ENCODE measurements around the gene AGPAT4.

AGPAT4 gene

GRCh38 chr6:161151660-161152526 lies 122.0 kb downstream of the AGPAT4 start:
- no peak for TF ChIP-seq JUND (IDR thresholded peaks at IDR 0.05; ENCODE audit: low read depth)
- DNase-seq (ENCODE audit: low read depth in 1 of 2, low spot score in 1 of 2): no peak
- in situ Hi-C loops (cut with HindIII; ENCODE audit: low pct_unique_long_range_greater_than_20kb, low sequenced_read_pairs): no loop called here

- no peak for TF ChIP-seq JUND (IDR thresholded peaks at IDR 0.05; ENCODE audit: low read depth)
- DNase-seq (ENCODE audit: low read depth in 1 of 2, low spot score in 1 of 2): no peak
- in situ Hi-C loops (cut with HindIII; ENCODE audit: low pct_unique_long_range_greater_than_20kb, low sequenced_read_pairs): no loop called here
Measured at GRCh38 chr6:161151059-161151645, 122.7 kb downstream of the AGPAT4 start.

GRCh38 chr6:161150566-161150965 lies 123.3 kb downstream of the AGPAT4 start:
- no peak for TF ChIP-seq JUND (IDR thresholded peaks at IDR 0.05; ENCODE audit: low read depth)
- in situ Hi-C loops (cut with HindIII; ENCODE audit: low pct_unique_long_range_greater_than_20kb, low sequenced_read_pairs): no loop called here
- no peak for DNase-seq (ENCODE audit: low read depth in 1 of 2, low spot score in 1 of 2)

- in situ Hi-C loops (cut with HindIII; ENCODE audit: low pct_unique_long_range_greater_than_20kb, low sequenced_read_pairs): no loop called here
- DNase-seq (ENCODE audit: low read depth in 1 of 2, low spot score in 1 of 2): no peak
- TF ChIP-seq JUND (IDR thresholded peaks at IDR 0.05; ENCODE audit: low read depth): no peak
Measured at GRCh38 chr6:161150136-161150535, 123.7 kb downstream of the AGPAT4 start.

GRCh38 chr6:161143663-161144430 lies 130.0 kb downstream of the AGPAT4 start:
- in situ Hi-C loops (cut with HindIII; ENCODE audit: low pct_unique_long_range_greater_than_20kb, low sequenced_read_pairs): no loop called here
- no peak for DNase-seq (ENCODE audit: low read depth in 1 of 2, low spot score in 1 of 2)
- TF ChIP-seq JUND (IDR thresholded peaks at IDR 0.05; ENCODE audit: low read depth): no peak

GRCh38 chr6:161142957-161143296 lies 130.9 kb downstream of the AGPAT4 start:
- TF ChIP-seq JUND (IDR thresholded peaks at IDR 0.05; ENCODE audit: low read depth): no peak
- in situ Hi-C loops (cut with HindIII; ENCODE audit: low pct_unique_long_range_greater_than_20kb, low sequenced_read_pairs): no loop called here
- no peak for DNase-seq (ENCODE audit: low read depth in 1 of 2, low spot score in 1 of 2)

- TF ChIP-seq JUND (IDR thresholded peaks at IDR 0.05; ENCODE audit: low read depth): no peak
- DNase-seq (ENCODE audit: low read depth in 1 of 2, low spot score in 1 of 2): no peak
- in situ Hi-C loops (cut with HindIII; ENCODE audit: low pct_unique_long_range_greater_than_20kb, low sequenced_read_pairs): no loop called here
Measured at GRCh38 chr6:161141173-161141572, 132.7 kb downstream of the AGPAT4 start.

GRCh38 chr6:161140554-161140875 lies 133.3 kb downstream of the AGPAT4 start:
- TF ChIP-seq JUND (IDR thresholded peaks at IDR 0.05; ENCODE audit: low read depth): no peak
- DNase-seq (ENCODE audit: low read depth in 1 of 2, low spot score in 1 of 2): no peak
- in situ Hi-C loops (cut with HindIII; ENCODE audit: low pct_unique_long_range_greater_than_20kb, low sequenced_read_pairs): no loop called here

- in situ Hi-C loops (cut with HindIII; ENCODE audit: low pct_unique_long_range_greater_than_20kb, low sequenced_read_pairs): no loop called here
- TF ChIP-seq JUND (IDR thresholded peaks at IDR 0.05; ENCODE audit: low read depth): no peak
- DNase-seq (ENCODE audit: low read depth in 1 of 2, low spot score in 1 of 2): no peak
Measured at GRCh38 chr6:161139766-161140553, 133.9 kb downstream of the AGPAT4 start.

GRCh38 chr6:161139304-161139765 lies 134.5 kb downstream of the AGPAT4 start:
- no peak for TF ChIP-seq JUND (IDR thresholded peaks at IDR 0.05; ENCODE audit: low read depth)
- DNase-seq (ENCODE audit: low read depth in 1 of 2, low spot score in 1 of 2): no peak
- in situ Hi-C loops (cut with HindIII; ENCODE audit: low pct_unique_long_range_greater_than_20kb, low sequenced_read_pairs): no loop called here

GRCh38 chr6:161138543-161139303 lies 135.1 kb downstream of the AGPAT4 start:
- in situ Hi-C loops (cut with HindIII; ENCODE audit: low pct_unique_long_range_greater_than_20kb, low sequenced_read_pairs): no loop called here
- no peak for DNase-seq (ENCODE audit: low read depth in 1 of 2, low spot score in 1 of 2)
- no peak for TF ChIP-seq JUND (IDR thresholded peaks at IDR 0.05; ENCODE audit: low read depth)
